Activated CD8-positive, alpha-beta memory T cell treated with anti-CD3 and anti-CD28 coated beads, Interleukin-2, amount 50 U/mL, for 4 hours (primary cell): ENCODE data around the gene TTC4.

Experiments used
- DNase-seq: peaks from one replicate; pipeline ENCODE4 v3.0.0-alpha.2; 2020

The TTC4 gene

GRCh38 chr1:54715493-54716298 is at the start of gene TTC4:
Gene TTC4, plus strand, starts transcription at chr1:54715861. Its CDS starts 48 bp downstream, at chr1:54715909.
- peak; percentile 82 for DNase-seq

GRCh38 chr1:54666333-54666732 is 49.3 kb upstream of the TTC4 start:
- DNase-seq: no peak

GRCh38 chr1:54667797-54668196 is 47.9 kb upstream of the TTC4 start:
- DNase-seq: no peak

GRCh38 chr1:54668567-54668966 is 47.1 kb upstream of the TTC4 start:
- no peak for DNase-seq

- DNase-seq: peak; percentile 63
These were observed 43.6 kb upstream of the TTC4 start for GRCh38 chr1:54671985-54672608.

GRCh38 chr1:54678776-54679643 is 36.7 kb upstream of the TTC4 start:
- DNase-seq: no peak

GRCh38 chr1:54679706-54680105 is 36.0 kb upstream of the TTC4 start:
- DNase-seq: no peak

- no peak for DNase-seq
These were observed 35.3 kb upstream of the TTC4 start for GRCh38 chr1:54680387-54680786.

GRCh38 chr1:54681358-54681757 is 34.3 kb upstream of the TTC4 start:
- DNase-seq: no peak

GRCh38 chr1:54683453-54683852 is 32.2 kb upstream of the TTC4 start:
- no peak for DNase-seq

GRCh38 chr1:54685335-54685905 is 30.2 kb upstream of the TTC4 start:
- DNase-seq: no peak

GRCh38 chr1:54686155-54686554 is 29.5 kb upstream of the TTC4 start:
- no peak for DNase-seq

GRCh38 chr1:54694771-54695170 is 20.9 kb upstream of the TTC4 start:
- no peak for DNase-seq

- no peak for DNase-seq
These were observed 20.4 kb upstream of the TTC4 start for GRCh38 chr1:54695221-54695620.

- no peak for DNase-seq
These were observed 19.9 kb upstream of the TTC4 start for GRCh38 chr1:54695764-54696163.

GRCh38 chr1:54696262-54696661 is 19.4 kb upstream of the TTC4 start:
- no peak for DNase-seq

- no peak for DNase-seq
These were observed 17.8 kb upstream of the TTC4 start for GRCh38 chr1:54697896-54698295.

- no peak for DNase-seq
These were observed 17.3 kb upstream of the TTC4 start for GRCh38 chr1:54698346-54698745.

GRCh38 chr1:54699936-54700525 is 15.6 kb upstream of the TTC4 start:
- DNase-seq: no peak

GRCh38 chr1:54701066-54701465 is 14.6 kb upstream of the TTC4 start:
- DNase-seq: no peak

GRCh38 chr1:54701996-54702395 is 13.7 kb upstream of the TTC4 start:
- no peak for DNase-seq

- no peak for DNase-seq
These were observed 12.2 kb upstream of the TTC4 start for GRCh38 chr1:54703471-54703870.

GRCh38 chr1:54705153-54705552 is 10.5 kb upstream of the TTC4 start:
- no peak for DNase-seq
